Panc1 (cell line): ENCODE data around the gene HMGCS2. TPM values are rescaled to one million over a fixed set of nuclear protein-coding genes. Genes with fewer than 3 reads are reported as not detected.

ENCODE experiments used
- ATAC-seq: fragments of 200-7000 bp; cut with Tn5 transposase; 2 replicates; pipeline ENCODE4 v1.9.1; 2020; ENCODE audit warnings: mild to moderate bottlenecking, moderate library complexity
- BruUV-seq: library from RNA; stranded (reverse); fragments of 400-500 nt; replicated peaks from 2 replicates; lab custom pipeline; 2021; lab: Mats Ljungman, UMichigan
- CTCF ChIA-PET: fragments of 300-600 bp; sonication (Branson Sonifier 250); formaldehyde crosslinking; loops from one replicate; lab custom pipeline; 2022; ENCODE audit warnings: antibody characterized with exemption; lab: Charles Lee
- POLR2A ChIA-PET: fragments of 300-600 bp; sonication (Branson Sonifier 250); formaldehyde crosslinking; loops from one replicate; lab custom pipeline; 2022; ENCODE audit warnings: antibody characterized with exemption; lab: Charles Lee
- DNase-seq: peaks from one replicate; pipeline ENCODE4 v3.0.0-alpha.2; 2010; ENCODE audit warnings: low read depth, low spot score
- H3K27ac ChIP-seq: 2 replicates; pipeline ENCODE4 v1.5.1; 2011; ENCODE audit warnings: mild to moderate bottlenecking, low read length, inconsistent platforms
- H3K27me3 ChIP-seq: fragments of 200-500 bp; sonication (Bioruptor generic); 2 replicates; pipeline ENCODE4 v1.6.0; 2014; ENCODE audit warnings: low read length, inconsistent platforms; ENCODE audit not compliant: control insufficient read depth, insufficient read depth
- H3K36me3 ChIP-seq: fragments of 200-500 bp; sonication (Bioruptor generic); 2 replicates; pipeline ENCODE4 v1.5.1; 2014; ENCODE audit warnings: inconsistent platforms, mild to moderate bottlenecking, low read length, moderate library complexity; ENCODE audit not compliant: control insufficient read depth, insufficient read depth
- H3K4me1 ChIP-seq: 2 replicates; pipeline ENCODE4 v1.5.1; 2011; ENCODE audit warnings: inconsistent platforms, mild to moderate bottlenecking, low read length, moderate library complexity; ENCODE audit not compliant: control insufficient read depth, insufficient read depth
- H3K4me3 ChIP-seq, 2 experiments: 2 replicates each; pipeline ENCODE4 v1.5.1; 2011 to 2012; ENCODE audit warnings: low read depth in 2 of 2, low read length in 2 of 2, mild to moderate bottlenecking in 2 of 2, inconsistent platforms in 1 of 2, moderate library complexity in 1 of 2
- H3K9me3 ChIP-seq: fragments of 200-500 bp; sonication (Bioruptor generic); 2 replicates; pipeline ENCODE4 v1.5.1; 2014; ENCODE audit warnings: low read depth, mild to moderate bottlenecking, inconsistent platforms, low read length, moderate library complexity; ENCODE audit not compliant: control insufficient read depth, insufficient read depth
- CTCF ChIP-seq: fragments of 450-650 bp; IDR thresholded peaks from 2 replicates; pipeline ENCODE4 v1.5.1; 2017; ENCODE audit warnings: mild to moderate bottlenecking
- POLR2AphosphoS5 ChIP-seq: IDR thresholded peaks from 2 replicates; pipeline ENCODE4 v1.6.1; 2012; ENCODE audit warnings: mild to moderate bottlenecking, low read depth, low read length, moderate library complexity
- REST ChIP-seq, 2 experiments: IDR thresholded peaks; 2 replicates each; pipeline ENCODE4 v1.6.1; 2011 to 2012; ENCODE audit warnings: low read depth in 2 of 2, control low read depth in 1 of 2, low read length in 1 of 2, mild to moderate bottlenecking in 1 of 2, moderate library complexity in 1 of 2; ENCODE audit not compliant: insufficient read depth in 1 of 2
- SIN3A ChIP-seq: IDR thresholded peaks from 2 replicates; pipeline ENCODE4 v1.6.1; 2012; ENCODE audit warnings: low read depth, mild to moderate bottlenecking, low read length, moderate library complexity, borderline replicate concordance; ENCODE audit not compliant: insufficient read depth
- TCF7L2 ChIP-seq: IDR thresholded peaks from 2 replicates; pipeline ENCODE4 v1.6.1; 2011; ENCODE audit warnings: mild to moderate bottlenecking, low read depth, low read length, inconsistent platforms
- in situ Hi-C: cut with HindIII; loops from 2 replicates; pipeline ENCODE4 v1.10.0; 2016; ENCODE audit warnings: low sequenced_read_pairs, low pct_unique_long_range_greater_than_20kb
- intact Hi-C: fragments of 100-400 bp; cut with micrococcal nuclease; formaldehyde crosslinking; loops from one replicate; pipeline ENCODE4 v1.10.0; 2022; ENCODE audit not compliant: unreplicated experiment
- total RNA-seq: library from RNA; stranded (reverse); gene quantifications from one replicate; pipeline ENCODE4 v1.2.1, GENCODE V29; 2021; ENCODE audit not compliant: unreplicated experiment

Gene HMGCS2
- total RNA-seq, 1 experiment from 2014 or later = 0.33 TPM

- in situ Hi-C loops (no loop called here), intact Hi-C loops (no loop called here)
- ChIA-PET POLR2A (no interaction called here), CTCF (no interaction called here)
- no peak overlapping the region for H3K4me3 ChIP-seq
- H3K4me1 ChIP-seq = 0 out of 2 replicates have a peak, but pooled peaks cover 5% of the 10 kb centered on the region
- peaks cover 27% of the 10 kb centered on the region for H3K27me3 ChIP-seq
- ATAC-seq = no peak
- no TSS peak for BruUV-seq
- no peak overlapping the region for H3K27ac ChIP-seq
- H3K9me3 ChIP-seq = no peaks in the 10 kb centered on the region
- no peaks in the 10 kb centered on the region for H3K36me3 ChIP-seq
- DNase-seq = no peak
- TF ChIP-seq POLR2AphosphoS5 (no peak), REST (IDR thresholded peaks at IDR 0.05; ENCODE audit: insufficient read depth in 1 of 2, low read depth in 2 of 2, low read length in 1 of 2) (no peak), SIN3A (no peak), TCF7L2 (no peak), CTCF (no peak)
Observed at GRCh38 chr1:119784191-119784781, 15.6 kb upstream of the HMGCS2 start.

- intact Hi-C loops = no loop called here
- Histone ChIP-seq H3K9me3 (no peaks in the 10 kb centered on the region), H3K27ac (no peak overlapping the region), H3K4me1 (0 out of 2 replicates have a peak, but pooled peaks cover 9% of the 10 kb centered on the region), H3K36me3 (no peaks in the 10 kb centered on the region), H3K4me3 (no peak overlapping the region), H3K27me3 (peaks cover 25% of the 10 kb centered on the region)
- CTCF ChIA-PET = no interaction called here
- DNase-seq (no peak), ATAC-seq (no peak)
- in situ Hi-C loops = no loop called here
- no peak for TF ChIP-seq TCF7L2
- TF ChIP-seq CTCF = no peak
- TF ChIP-seq SIN3A = no peak
- no peak for TF ChIP-seq REST (IDR thresholded peaks at IDR 0.05; ENCODE audit: insufficient read depth in 1 of 2, low read depth in 2 of 2, low read length in 1 of 2)
- no peak for TF ChIP-seq POLR2AphosphoS5
- POLR2A ChIA-PET = no interaction called here
- BruUV-seq = no TSS peak
Observed at GRCh38 chr1:119783354-119784185, 14.9 kb upstream of the HMGCS2 start.
